Left ventricle myocardium inferior (tissue), 1 donor: ENCODE data around the gene ZNF358. TPM values are rescaled to one million over a fixed set of nuclear protein-coding genes. Genes with fewer than 3 reads are reported as not detected.

ENCODE experiments used
- DNase-seq: peaks from one replicate; pipeline ENCODE4 v3.0.0-alpha.2; 2020
- H3K27ac ChIP-seq: fragments of 200-600 bp; replicated peaks from 2 replicates; pipeline ENCODE4 v1.8.0; 2021
- H3K27me3 ChIP-seq: fragments of 200-600 bp; 2 replicates; pipeline ENCODE4 v1.8.0; 2021; ENCODE audit warnings: low read depth
- H3K36me3 ChIP-seq: fragments of 200-600 bp; 2 replicates; pipeline ENCODE4 v1.8.0; 2021
- H3K4me1 ChIP-seq: fragments of 200-600 bp; 2 replicates; pipeline ENCODE4 v1.8.0; 2021
- H3K4me3 ChIP-seq: fragments of 200-600 bp; 2 replicates; pipeline ENCODE4 v1.8.0; 2021; ENCODE audit warnings: mild to moderate bottlenecking, moderate library complexity
- H3K9me3 ChIP-seq: fragments of 200-600 bp; replicated peaks from 2 replicates; pipeline ENCODE4 v1.8.0; 2021
- CTCF ChIP-seq: fragments of 200-600 bp; IDR thresholded peaks from 2 replicates; pipeline ENCODE4 v1.8.0; 2021; ENCODE audit warnings: antibody characterized with exemption, mild to moderate bottlenecking, borderline replicate concordance
- intact Hi-C: fragments of 100-400 bp; cut with micrococcal nuclease; formaldehyde crosslinking; loops from one replicate; pipeline ENCODE4 v1.11.0; 2022
- total RNA-seq: library from RNA; stranded (reverse); fragmentation: NEBNext Ultra II Directional; extraction: Animal tissue kit (Norgen Biotek cat#: 25700); gene quantifications from one replicate; pipeline ENCODE4 v1.2.1, GENCODE V29; 2021
- donor health status: DM: no; HTN: yes; CAD: no; lungs with severe emphysema.

Gene ZNF358
- total RNA-seq, 1 donor from 2014 or later: 88.5 TPM

DNA sequence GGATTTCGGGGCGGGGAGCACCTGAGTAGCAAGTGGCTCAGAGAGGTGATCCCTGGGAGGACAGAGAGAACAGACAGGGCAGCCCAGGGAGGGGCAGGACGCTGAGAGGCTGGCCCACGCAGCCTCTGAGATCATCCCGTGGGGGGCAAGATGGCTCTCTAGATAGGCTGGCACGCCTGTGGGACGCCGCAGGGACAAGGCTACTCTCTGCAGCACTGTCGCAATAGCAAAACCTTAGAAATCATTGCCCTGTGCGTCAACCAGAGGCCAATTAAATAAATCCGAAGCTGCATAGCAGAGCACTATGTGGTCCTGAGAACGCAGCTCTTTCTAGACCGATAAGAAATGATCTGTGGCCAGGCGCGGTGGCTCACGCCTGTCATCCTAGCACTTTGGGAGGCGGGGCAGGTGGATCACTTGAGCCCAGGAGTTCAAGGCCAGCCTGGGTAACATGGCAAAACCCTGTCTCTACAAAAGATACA, 32.1 kb upstream of the ZNF358 start:
- Histone ChIP-seq H3K27me3 (no peaks in the 10 kb centered on the region), H3K27ac (no peak overlapping the region), H3K4me3 (no peak overlapping the region), H3K9me3 (no peaks in the 10 kb centered on the region), H3K36me3 (peaks cover 9% of the 10 kb centered on the region), H3K4me1 (peaks cover 25% of the 10 kb centered on the region)
- no peak for TF ChIP-seq CTCF
- no peak for DNase-seq
- intact Hi-C loops: no loop called here

GRCh38 chr19:7486923-7487322, 29.0 kb upstream of the ZNF358 start:
- no peak overlapping the region for H3K4me3 ChIP-seq
- H3K4me1 ChIP-seq: peaks cover 29% of the 10 kb centered on the region
- H3K27ac ChIP-seq: no peak overlapping the region
- no peak for TF ChIP-seq CTCF
- no peaks in the 10 kb centered on the region for H3K9me3 ChIP-seq
- intact Hi-C loops: no loop called here
- DNase-seq: no peak
- peaks cover 2% of the 10 kb centered on the region for H3K36me3 ChIP-seq
- H3K27me3 ChIP-seq: no peaks in the 10 kb centered on the region

DNA sequence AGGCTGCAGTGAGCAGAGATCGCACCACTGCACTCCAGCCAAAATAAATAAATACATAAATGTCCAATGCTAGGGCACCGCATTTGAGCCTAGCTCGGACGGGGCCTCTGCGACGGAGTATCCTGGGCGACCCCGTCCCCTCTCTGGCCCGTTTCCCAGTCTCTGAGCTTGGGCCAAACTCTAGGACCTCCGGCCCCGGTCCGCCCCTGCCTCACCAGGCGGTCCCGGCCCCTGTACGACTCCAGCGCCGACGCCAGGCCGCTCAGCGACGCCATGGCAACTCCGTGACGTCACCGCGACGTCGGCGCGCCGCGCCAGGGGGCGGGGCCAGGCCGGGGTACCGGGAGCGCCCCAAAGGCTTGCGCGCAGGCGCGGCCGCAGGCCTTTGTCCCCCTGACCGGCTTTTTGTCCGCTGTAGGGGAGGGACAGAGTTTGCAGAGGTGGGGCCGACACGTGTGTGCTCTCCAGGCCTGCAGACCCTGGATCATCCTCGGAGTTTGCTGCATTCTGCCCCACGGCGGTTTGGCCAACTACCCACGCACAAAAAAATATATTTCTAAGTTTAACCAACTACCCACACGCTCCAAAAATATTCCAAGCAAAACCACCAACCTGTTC, 27.1 kb upstream of the ZNF358 start, which contains the start of gene PEX11G:
TSS of gene PEX11G (minus strand) at position 300 of the 618 bp plus-strand sequence. CDS start at position 275, 25 bp downstream.
- TF ChIP-seq CTCF: no peak
- H3K9me3 ChIP-seq: no peaks in the 10 kb centered on the region
- intact Hi-C loops: no loop called here
- H3K27ac ChIP-seq: peak within 1 kb of the TSS; percentile 76
- peak; percentile 93 for DNase-seq
- H3K4me3 ChIP-seq: peak within 1 kb of the TSS; percentile 71
- H3K4me1 ChIP-seq: peaks cover 13% of the 10 kb centered on the region
- no peaks in the 10 kb centered on the region for H3K36me3 ChIP-seq
- H3K27me3 ChIP-seq: no peaks in the 10 kb centered on the region

DNA sequence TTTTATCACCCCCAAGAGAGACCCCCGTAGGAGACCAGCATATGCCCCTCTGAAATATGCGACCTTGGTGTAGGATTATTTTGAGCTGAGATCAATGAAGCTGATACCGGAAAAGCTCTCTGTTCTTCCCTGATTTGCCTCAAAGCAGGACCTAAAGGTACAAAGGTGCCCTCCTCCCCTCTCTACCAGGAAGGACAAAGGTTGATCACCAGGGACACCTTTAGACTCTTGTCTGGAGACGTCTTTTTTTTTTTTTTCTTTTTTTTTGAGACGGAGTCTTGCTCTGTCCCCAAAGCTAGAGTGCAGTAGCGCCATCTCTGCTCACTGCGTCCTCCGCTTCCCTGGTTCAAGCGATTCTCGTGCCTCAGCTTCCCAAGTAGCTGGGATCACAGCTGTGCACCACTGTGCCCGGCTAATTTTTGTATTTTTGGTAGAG, 26.3 kb upstream of the ZNF358 start:
- Histone ChIP-seq H3K4me3 (peak overlapping the region; percentile 71), H3K9me3 (no peaks in the 10 kb centered on the region), H3K4me1 (peaks cover 21% of the 10 kb centered on the region), H3K36me3 (no peaks in the 10 kb centered on the region), H3K27ac (peak overlapping the region; percentile 76), H3K27me3 (no peaks in the 10 kb centered on the region)
- intact Hi-C loops: no loop called here
- DNase-seq: no peak
- no peak for TF ChIP-seq CTCF

DNA sequence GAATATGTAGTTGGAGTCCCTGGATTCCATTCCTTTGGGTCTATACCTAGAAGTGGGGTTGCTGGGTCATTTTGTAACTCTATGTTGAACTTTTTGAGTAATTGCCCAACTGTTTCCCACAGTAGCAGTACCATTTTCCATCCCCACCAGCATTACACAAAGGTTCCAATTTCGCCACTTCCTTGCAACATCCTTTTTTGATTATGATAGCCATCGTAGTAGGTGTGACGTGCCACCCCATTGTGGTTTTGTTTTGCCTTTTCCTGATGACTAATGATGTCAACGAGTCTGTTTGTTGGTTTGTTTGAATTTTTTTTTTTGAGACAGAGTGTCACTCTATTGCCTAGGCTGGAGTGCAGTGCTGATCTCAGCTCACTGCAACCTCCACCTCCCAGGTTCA, 23.8 kb upstream of the ZNF358 start:
- no peak for TF ChIP-seq CTCF
- Histone ChIP-seq H3K4me3 (no peak overlapping the region), H3K36me3 (no peaks in the 10 kb centered on the region), H3K4me1 (peaks cover 26% of the 10 kb centered on the region), H3K27me3 (no peaks in the 10 kb centered on the region), H3K9me3 (no peaks in the 10 kb centered on the region), H3K27ac (no peak overlapping the region)
- no peak for DNase-seq
- intact Hi-C loops: no loop called here
